IMR-90 (cell line): ENCODE data around the gene XPA. TPM values are rescaled to one million over a fixed set of nuclear protein-coding genes. Genes with fewer than 3 reads are reported as not detected.
"Not testable (repeated sequence)": the region's sequence is repeated elsewhere in the genome, so short reads cannot be mapped to it uniquely, and the experiment has no call there.

Experiments
- ATAC-seq: fragments of 200-7000 bp; cut with Tn5 transposase; 2 replicates; pipeline ENCODE4 v1.9.1; 2020; ENCODE audit warnings: low read depth, mild to moderate bottlenecking, moderate library complexity
- BruUV-seq: library from RNA; stranded (reverse); fragments of 400-500 nt; replicated peaks from 2 replicates; lab custom pipeline; 2021; lab: Mats Ljungman, UMichigan
- CTCF ChIA-PET: fragments of 300-600 bp; formaldehyde crosslinking; extraction: SDS; loops from one replicate; lab custom pipeline; 2021; ENCODE audit warnings: antibody characterized with exemption; lab: Yijun Ruan, JAX
- POLR2A ChIA-PET: fragments of 300-600 bp; sonication (Branson Sonifier 250); formaldehyde crosslinking; loops from one replicate; lab custom pipeline; 2022; ENCODE audit warnings: antibody characterized with exemption; ENCODE audit not compliant: unreplicated experiment; lab: Charles Lee
- DNase-seq: peaks from one replicate; pipeline ENCODE4 v3.0.0; 2013
- H2AFZ ChIP-seq: replicated peaks from 2 replicates; pipeline ENCODE3; 2013; ENCODE audit warnings: low read length, mild to moderate bottlenecking; ENCODE audit not compliant: poor library complexity
- H2AK5ac ChIP-seq: 2 replicates; pipeline ENCODE4 v1.6.1; 2013; ENCODE audit warnings: low read depth, low read length, inconsistent platforms
- H2AK9ac ChIP-seq: replicated peaks from 2 replicates; pipeline ENCODE3; 2013; ENCODE audit warnings: mild to moderate bottlenecking, low read depth, low read length, moderate library complexity; ENCODE audit not compliant: poor library complexity
- H2BK120ac ChIP-seq: 2 replicates; pipeline ENCODE4 v1.6.1; 2013; ENCODE audit warnings: low read depth, low read length, inconsistent platforms
- H2BK15ac ChIP-seq: 3 replicates; pipeline ENCODE4 v1.6.1; 2013; ENCODE audit warnings: low read depth, low read length, inconsistent platforms
- H2BK20ac ChIP-seq: 2 replicates; pipeline ENCODE4 v1.6.1; 2013; ENCODE audit warnings: low read depth, mild to moderate bottlenecking, inconsistent platforms, low read length, moderate library complexity
- H2BK5ac ChIP-seq: 2 replicates; pipeline ENCODE4 v1.6.1; 2013; ENCODE audit warnings: mild to moderate bottlenecking, low read depth, low read length, inconsistent platforms; ENCODE audit not compliant: poor library complexity, severe bottlenecking
- H3K14ac ChIP-seq: replicated peaks from 2 replicates; pipeline ENCODE4 v1.6.1; 2013; ENCODE audit warnings: low read depth, low read length, inconsistent platforms
- H3K18ac ChIP-seq: 2 replicates; pipeline ENCODE4 v1.6.1; 2013; ENCODE audit warnings: low read depth, low read length, control low read depth
- H3K23ac ChIP-seq: 2 replicates; pipeline ENCODE4 v1.6.1; 2013; ENCODE audit warnings: low read depth, low read length, inconsistent platforms
- H3K27ac ChIP-seq: 2 replicates; pipeline ENCODE4 v1.5.1; 2013; ENCODE audit warnings: mild to moderate bottlenecking, control low read depth, low read length; ENCODE audit not compliant: insufficient read depth
- H3K27me3 ChIP-seq: 2 replicates; pipeline ENCODE4 v1.6.1; 2013; ENCODE audit warnings: low read length; ENCODE audit not compliant: control insufficient read depth, insufficient read depth
- H3K36me3 ChIP-seq: 2 replicates; pipeline ENCODE4 v1.6.1; 2013; ENCODE audit warnings: low read length, mixed read lengths; ENCODE audit not compliant: control insufficient read depth, insufficient read depth
- H3K4ac ChIP-seq: 2 replicates; pipeline ENCODE4 v1.6.1; 2013; ENCODE audit warnings: low read depth, low read length, inconsistent platforms
- H3K4me1 ChIP-seq: 2 replicates; pipeline ENCODE4 v1.6.1; 2013; ENCODE audit warnings: low read length, mixed read lengths; ENCODE audit not compliant: control insufficient read depth, insufficient read depth
- H3K4me2 ChIP-seq: 2 replicates; pipeline ENCODE4 v1.6.1; 2013; ENCODE audit warnings: low read depth, mild to moderate bottlenecking, control low read depth, low read length, moderate library complexity
- H3K4me3 ChIP-seq: 2 replicates; pipeline ENCODE4 v1.5.1; 2013; ENCODE audit warnings: low read depth, mild to moderate bottlenecking, control low read depth, low read length, moderate library complexity; ENCODE audit not compliant: insufficient read depth
- H3K56ac ChIP-seq: 2 replicates; pipeline ENCODE4 v1.6.1; 2013; ENCODE audit warnings: low read length, inconsistent platforms; ENCODE audit not compliant: insufficient read depth; ENCODE audit errors: extremely low read depth
- H3K79me1 ChIP-seq, 2 experiments: 2 replicates each; pipeline ENCODE4 v1.6.1; 2013; ENCODE audit warnings: low read length in 2 of 2, inconsistent platforms in 1 of 2, low read depth in 1 of 2
- H3K9ac ChIP-seq: 2 replicates; pipeline ENCODE4 v1.6.1; 2013; ENCODE audit warnings: low read depth, low read length, control low read depth
- H3K9me1 ChIP-seq: 2 replicates; pipeline ENCODE4 v1.6.1; 2013; ENCODE audit warnings: low read length, inconsistent platforms; ENCODE audit not compliant: insufficient read depth
- H3K9me3 ChIP-seq: 2 replicates; pipeline ENCODE4 v1.6.1; 2013; ENCODE audit warnings: low read length; ENCODE audit not compliant: control insufficient read depth, insufficient read depth
- H4K20me1 ChIP-seq: 2 replicates; pipeline ENCODE4 v1.6.1; 2013; ENCODE audit warnings: low read length, inconsistent platforms; ENCODE audit not compliant: insufficient read depth
- H4K5ac ChIP-seq: 2 replicates; pipeline ENCODE4 v1.6.1; 2013; ENCODE audit warnings: mild to moderate bottlenecking, low read depth, low read length, control low read depth
- H4K8ac ChIP-seq, 2 experiments: 2 replicates each; pipeline ENCODE4 v1.6.1; 2013; ENCODE audit warnings: low read depth in 2 of 2, low read length in 2 of 2, control low read depth in 1 of 2, inconsistent platforms in 1 of 2
- H4K91ac ChIP-seq: 2 replicates; pipeline ENCODE4 v1.6.1; 2013; ENCODE audit warnings: low read depth, low read length, inconsistent platforms; ENCODE audit not compliant: insufficient read depth
- BHLHE40 ChIP-seq: fragments of 150-350 bp; IDR thresholded peaks from 2 replicates; pipeline ENCODE4 v1.6.1; 2016; ENCODE audit warnings: mild to moderate bottlenecking, low read depth, low read length
- FOS ChIP-seq: fragments of 150-350 bp; IDR thresholded peaks from 2 replicates; pipeline ENCODE4 v1.6.1; 2016; ENCODE audit warnings: low read depth, low read length
- MXI1 ChIP-seq: IDR thresholded peaks from 2 replicates; pipeline ENCODE4 v1.6.1; 2012; ENCODE audit warnings: low read depth, mild to moderate bottlenecking, low read length, moderate library complexity, borderline replicate concordance
- POLR2A ChIP-seq: IDR thresholded peaks from 2 replicates; pipeline ENCODE4 v1.6.1; 2012; ENCODE audit warnings: mild to moderate bottlenecking, low read depth, low read length
- RAD21 ChIP-seq: IDR thresholded peaks from 2 replicates; pipeline ENCODE4 v1.6.1; 2012; ENCODE audit warnings: low read length, improper control_type of control experiment
- RCOR1 ChIP-seq: IDR thresholded peaks from 2 replicates; pipeline ENCODE4 v1.6.1; 2012; ENCODE audit warnings: mild to moderate bottlenecking, low read length, improper control_type of control experiment; ENCODE audit not compliant: insufficient replicate concordance
- SMC3 ChIP-seq: fragments of 150-350 bp; IDR thresholded peaks from 2 replicates; pipeline ENCODE4 v1.6.1; 2016; ENCODE audit warnings: low read depth, mild to moderate bottlenecking, antibody characterized with exemption, low read length, moderate library complexity
- USF2 ChIP-seq: fragments of 150-350 bp; IDR thresholded peaks from 2 replicates; pipeline ENCODE4 v1.6.1; 2017; ENCODE audit warnings: mild to moderate bottlenecking, antibody characterized with exemption, low read length, low read depth
- WGBS, 2 experiments: methylation state at CpG; one replicate each; pipeline versions ENCODE4 v1.1.5 to v1.1.7; 2013; ENCODE audit warnings: missing lambda C conversion rate in 2 of 2; ENCODE audit not compliant: insufficient read length in 1 of 2; ENCODE audit errors: extremely low coverage in 2 of 2; 5-methylcytosine and 5-hydroxymethylcytosine counted together
- dilution Hi-C: fragments of 300-500 bp; cut with HindIII; formaldehyde crosslinking; loops from one replicate; pipeline ENCODE4 v1.14.3; 2018; ENCODE audit warnings: low sequenced_read_pairs; ENCODE audit not compliant: unreplicated experiment
- in situ Hi-C: fragments of 300-500 bp; cut with MboI; formaldehyde crosslinking; loops from 3 replicates; pipeline ENCODE4 v1.14.3; 2019; ENCODE audit warnings: low sequenced_read_pairs, inconsistent platforms, mixed read lengths
- intact Hi-C: fragments of 100-400 bp; cut with micrococcal nuclease; formaldehyde crosslinking; loops from 2 replicates; pipeline ENCODE4 v1.10.0; 2022
- polyA plus RNA-seq, 3 experiments: library from polyadenylated mRNA; depleted of rRNA; stranded (reverse); fragments of >200 nt; gene quantifications; 2 replicates each; pipeline ENCODE4 v1.2.3, GENCODE V29; 2012; ENCODE audit warnings: low replicate concordance in 1 of 3
- total RNA-seq: library from RNA; depleted of rRNA; stranded (reverse); fragments of >200 nt; gene quantifications from 2 replicates; pipeline ENCODE4 v1.2.3, GENCODE V29; 2012

XPA gene
- total and polyA plus RNA-seq, 2 of the 4 experiments (the other 2 are of a cell fraction): 1.4 to 2.2 TPM

GRCh38 chr9:97744710-97745708 is 47.9 kb upstream of the XPA start:
- no peak for TF ChIP-seq SMC3
- no peak for TF ChIP-seq USF2
- peak; percentile 59 for TF ChIP-seq BHLHE40
- TF ChIP-seq RCOR1: no peak
- no peak for TF ChIP-seq RAD21
- TF ChIP-seq FOS: no peak
- TF ChIP-seq MXI1: no peak
- no peak for TF ChIP-seq POLR2A
- Histone ChIP-seq H3K18ac (no peak overlapping the region), H3K56ac (no peak overlapping the region), H2BK15ac (no peak overlapping the region), H3K9me3 (peaks cover 6% of the 10 kb centered on the region), H2AK5ac (no peak overlapping the region), H2BK5ac (no peak overlapping the region), H3K9ac (no peak overlapping the region), H3K9me1 (no peaks in the 10 kb centered on the region), H3K4me1 (no peaks in the 10 kb centered on the region), H2BK120ac (no peak overlapping the region), H3K27me3 (peaks cover 54% of the 10 kb centered on the region), H4K20me1 (no peaks in the 10 kb centered on the region), H3K4ac (no peak overlapping the region), H4K8ac (no peak overlapping the region), H3K23ac (no peak overlapping the region), H3K27ac (no peak overlapping the region), H3K14ac (no peak overlapping the region), H2BK20ac (no peak overlapping the region), H3K4me2 (no peak overlapping the region), H2AK9ac (no peak overlapping the region), H4K91ac (no peak overlapping the region), H2AFZ (peak overlapping the region; percentile 34), H3K4me3 (no peak overlapping the region), H4K5ac (no peak overlapping the region), H3K79me1 (no peaks in the 10 kb centered on the region), H3K36me3 (no peaks in the 10 kb centered on the region)
- ChIA-PET POLR2A (no interaction called here), CTCF (no interaction called here)
- 20% methylated on average over 1 of the region's 7 CpGs; no CpG with 5 or more reads in 1 of the 2 experiments for WGBS, 2 experiments
- dilution Hi-C loops (no loop called here), intact Hi-C loops (no loop called here), in situ Hi-C loops (no loop called here)
- DNase-seq (peak; percentile 30), ATAC-seq (no peak)
- no TSS peak for BruUV-seq

GRCh38 chr9:97744025-97744424 is 46.9 kb upstream of the XPA start:
- peaks cover 52% of the 10 kb centered on the region for H3K27me3 ChIP-seq

More at GRCh38 chr9:97744025-97744424, 46.9 kb upstream of the XPA start:
- H3K56ac ChIP-seq, H2AK9ac ChIP-seq, H2BK15ac ChIP-seq, H3K14ac ChIP-seq, H3K9ac ChIP-seq, DNase-seq, BruUV-seq, in situ Hi-C loops, H3K18ac ChIP-seq, dilution Hi-C loops, H2AFZ ChIP-seq, H3K79me1 ChIP-seq, H2BK5ac ChIP-seq, H3K9me1 ChIP-seq, H3K36me3 ChIP-seq, H3K4me3 ChIP-seq, H2AK5ac ChIP-seq, ATAC-seq, H4K20me1 ChIP-seq, H3K23ac ChIP-seq, H4K5ac ChIP-seq, H3K4ac ChIP-seq, CTCF ChIA-PET, H2BK120ac ChIP-seq, H3K4me2 ChIP-seq, POLR2A ChIA-PET, H2BK20ac ChIP-seq, H3K4me1 ChIP-seq, H4K8ac ChIP-seq, H3K9me3 ChIP-seq, intact Hi-C loops, H3K27ac ChIP-seq, H4K91ac ChIP-seq: not testable (repeated sequence)
- no CpG with 5 or more reads among the region's 7 CpGs for WGBS, 2 experiments
